ENCODE results near the gene SNRPB.
"Not testable (repeated sequence)": the region's sequence is repeated elsewhere in the genome, so short reads cannot be mapped to it uniquely, and the experiment has no call there.

- not testable (repeated sequence) for TF ChIP-seq CTCF, POLR2A (IDR thresholded peaks at IDR 0.05)
Observed at GRCh38 chr20:2504803-2505202, 34.2 kb upstream of the SNRPB start.

All from right lobe of liver (tissue), 4 donors.